A549 (cell line): ENCODE data around the gene DYNC1I1. TPM values are rescaled to one million over a fixed set of nuclear protein-coding genes. Genes with fewer than 3 reads are reported as not detected.

Experiments
- ATAC-seq, 2 experiments: fragments of 200-7000 bp in 1 of 2; fragments of >200 bp in 1 of 2; cut with Nextera tagmentation in 1 of 2; cut with Tn5 transposase in 1 of 2; 3 replicates each; pipeline versions ENCODE4 v1.8.0 to v1.9.1; 2018 to 2020; ENCODE audit warnings: mild to moderate bottlenecking in 1 of 2, moderate library complexity in 1 of 2
- CTCF ChIA-PET: fragments of 300-600 bp; sonication (Branson Sonifier 250); formaldehyde crosslinking; extraction: SDS; loops from one replicate; lab custom pipeline; 2021; ENCODE audit warnings: antibody characterized with exemption, inconsistent platforms; lab: Yijun Ruan, JAX
- POLR2A ChIA-PET: fragments of 350-600 bp; formaldehyde crosslinking; extraction: SDS; loops from one replicate; lab custom pipeline; 2021; ENCODE audit warnings: antibody characterized with exemption, inconsistent platforms; lab: Yijun Ruan, JAX
- DNase-seq, 2 experiments: peaks; one replicate each; pipeline versions ENCODE4 v3.0.0 to v3.0.0-alpha.2; 2011 to 2016; ENCODE audit warnings: low read depth in 1 of 2, low spot score in 1 of 2
- FAIRE-seq: peaks from 2 replicates; lab custom pipeline; 2011; peaks lifted over from hg19 to GRCh38; lab: Jason Lieb, UNC
- H3K27ac ChIP-seq, 2 experiments: fragments of >200 bp; sonication (Bioruptor Twin); formaldehyde crosslinking; 3 replicates each; pipeline ENCODE4 v1.5.1; 2016 to 2017
- H3K4me1 ChIP-seq: fragments of >200 bp; sonication (Bioruptor Twin); formaldehyde crosslinking; 3 replicates; pipeline ENCODE4 v1.6.1; 2016
- H3K4me2 ChIP-seq: fragments of >200 bp; sonication (Bioruptor Twin); formaldehyde crosslinking; 3 replicates; pipeline ENCODE4 v1.6.1; 2016
- H3K4me3 ChIP-seq: fragments of >200 bp; sonication (Bioruptor Twin); formaldehyde crosslinking; 3 replicates; pipeline ENCODE4 v1.5.1; 2016
- H3K9me3 ChIP-seq: fragments of >200 bp; sonication (Bioruptor Twin); formaldehyde crosslinking; 3 replicates; pipeline ENCODE4 v1.6.1; 2016
- CBX8 ChIP-seq: fragments of 200-600 bp; sonication (generic); IDR thresholded peaks from 2 replicates; pipeline ENCODE4 v1.6.1; 2016
- CEBPB ChIP-seq, 2 experiments: fragments of >200 bp in 1 of 2; sonication (Bioruptor Twin) in 1 of 2; formaldehyde crosslinking in 1 of 2; IDR thresholded peaks; 2 replicates each; pipeline ENCODE4 v1.6.1; 2012 to 2016
- CHD2 ChIP-seq: fragments of 150-350 bp; IDR thresholded peaks from 2 replicates; pipeline ENCODE4 v1.6.1; 2014; ENCODE audit warnings: low read length; ENCODE audit not compliant: partially characterized antibody
- CHD4 ChIP-seq: fragments of 200-600 bp; sonication (generic); IDR thresholded peaks from 2 replicates; pipeline ENCODE4 v1.6.1; 2016; ENCODE audit warnings: antibody characterized with exemption, mild to moderate bottlenecking, borderline replicate concordance
- ESRRA ChIP-seq: fragments of 150-350 bp; IDR thresholded peaks from 2 replicates; pipeline ENCODE4 v1.6.1; 2014; ENCODE audit warnings: mild to moderate bottlenecking, low read length, borderline replicate concordance
- FOSB ChIP-seq: fragments of 250-450 bp; sonication (Bioruptor Pico); IDR thresholded peaks from 2 replicates; pipeline ENCODE4 v1.5.0; 2020; ENCODE audit warnings: mild to moderate bottlenecking, moderate library complexity
- FOXS1 ChIP-seq: fragments of 250-450 bp; sonication (Bioruptor Pico); IDR thresholded peaks from 2 replicates; pipeline ENCODE4 v1.5.0; 2020; ENCODE audit warnings: mild to moderate bottlenecking, moderate library complexity
- HOXA7 ChIP-seq: fragments of 250-450 bp; sonication (Bioruptor Pico); IDR thresholded peaks from 2 replicates; pipeline ENCODE4 v1.5.0; 2020; ENCODE audit warnings: mild to moderate bottlenecking, moderate library complexity
- HOXB13 ChIP-seq: fragments of 250-450 bp; sonication (Bioruptor Pico); IDR thresholded peaks from 2 replicates; pipeline ENCODE4 v1.5.0; 2020; ENCODE audit warnings: low read depth, mild to moderate bottlenecking, moderate library complexity
- HOXB5 ChIP-seq: fragments of 250-450 bp; sonication (Bioruptor Pico); IDR thresholded peaks from 2 replicates; pipeline ENCODE4 v1.5.0; 2020; ENCODE audit warnings: mild to moderate bottlenecking, moderate library complexity
- JUN ChIP-seq, 2 experiments: fragments of >200 bp; sonication (Bioruptor Twin); formaldehyde crosslinking; IDR thresholded peaks; 2 replicates in 1 of 2; 3 replicates in 1 of 2; pipeline ENCODE4 v1.6.1; 2016 to 2017
- MAFK ChIP-seq: fragments of 450-650 bp; IDR thresholded peaks from 2 replicates; pipeline ENCODE4 v1.6.1; 2014; ENCODE audit not compliant: partially characterized antibody
- MYC ChIP-seq: IDR thresholded peaks from 2 replicates; pipeline ENCODE4 v1.6.1; 2012; ENCODE audit warnings: mild to moderate bottlenecking, inconsistent platforms, low read length, improper control_type of control experiment, borderline replicate concordance
- NFE2L2 ChIP-seq: fragments of 150-350 bp; conservative IDR thresholded peaks from 2 replicates; pipeline ENCODE4 v1.6.1; 2014; ENCODE audit warnings: low read length
- NR3C1 ChIP-seq: fragments of >200 bp; sonication (Bioruptor Twin); formaldehyde crosslinking; IDR thresholded peaks from 3 replicates; pipeline ENCODE4 v1.6.1; 2017
- POLR2AphosphoS2 ChIP-seq: conservative IDR thresholded peaks from 2 replicates; pipeline ENCODE4 v1.6.1; 2012; ENCODE audit warnings: low read length, improper control_type of control experiment, inconsistent platforms
- RARB ChIP-seq: fragments of 250-450 bp; sonication (Bioruptor Pico); IDR thresholded peaks from 2 replicates; pipeline ENCODE4 v1.8.0; 2021; ENCODE audit warnings: mild to moderate bottlenecking, moderate library complexity
- RFX5 ChIP-seq: fragments of 450-650 bp; IDR thresholded peaks from 2 replicates; pipeline ENCODE4 v1.7.1; 2014; ENCODE audit warnings: antibody characterized with exemption, mild to moderate bottlenecking, moderate library complexity
- SREBF2 ChIP-seq: fragments of 450-650 bp; IDR thresholded peaks from 2 replicates; pipeline ENCODE4 v1.6.1; 2014; ENCODE audit warnings: mild to moderate bottlenecking, moderate library complexity
- ZC3H11A ChIP-seq: fragments of 450-650 bp; IDR thresholded peaks from 2 replicates; pipeline ENCODE4 v1.6.1; 2014; ENCODE audit warnings: antibody characterized with exemption, mild to moderate bottlenecking
- ZSCAN20 ChIP-seq: fragments of 250-450 bp; sonication (Bioruptor Pico); IDR thresholded peaks from 2 replicates; pipeline ENCODE4 v1.8.0; 2022; ENCODE audit warnings: mild to moderate bottlenecking, moderate library complexity
- WGBS: methylation state at CpG from one replicate; pipeline ENCODE4 v1.1.6; 2017; ENCODE audit errors: missing lambda C conversion rate; 5-methylcytosine and 5-hydroxymethylcytosine counted together
- polyA plus RNA-seq, 4 experiments: library from polyadenylated mRNA; depleted of rRNA in 3 of 4; stranded (reverse); fragments of >200 nt; fragmentation: RNase III in 1 of 4; extraction: RNeasy Plus Mini Kit Qiagen cat#74134 plus additional on column Dnase treatment in 1 of 4; gene quantifications; 2 replicates in 3 of 4; 3 replicates in 1 of 4; pipeline ENCODE4 v1.2.3, GENCODE V29; 2011 to 2017
- TF ChIP-seq, protein P1 (sequence below): fragments of >200 bp; sonication (Bioruptor Twin); formaldehyde crosslinking; IDR thresholded peaks from 3 replicates; pipeline ENCODE4 v1.5.1; 2016
- TF ChIP-seq, protein P2 (sequence below): fragments of 250-450 bp; sonication (Bioruptor Pico); IDR thresholded peaks from 2 replicates; pipeline ENCODE4 v1.5.0; 2021; ENCODE audit warnings: mild to moderate bottlenecking, moderate library complexity, borderline replicate concordance
- TF ChIP-seq, protein P3 (sequence below): fragments of >200 bp; sonication (Bioruptor Twin); formaldehyde crosslinking; IDR thresholded peaks from 3 replicates; pipeline ENCODE4 v1.6.1; 2016
- TF ChIP-seq, protein P4 (sequence below): IDR thresholded peaks from 2 replicates; pipeline ENCODE4 v1.6.1; 2012
- TF ChIP-seq, protein P5 (sequence below): fragments of 200-600 bp; sonication (generic); IDR thresholded peaks from 2 replicates; pipeline ENCODE4 v1.6.1; 2016; ENCODE audit warnings: antibody characterized with exemption, mild to moderate bottlenecking, moderate library complexity

DYNC1I1 gene
- polyA plus RNA-seq, 2 of the 4 experiments (the other 2 are of a cell fraction): 0.04 TPM; not detected in 1

DNA sequence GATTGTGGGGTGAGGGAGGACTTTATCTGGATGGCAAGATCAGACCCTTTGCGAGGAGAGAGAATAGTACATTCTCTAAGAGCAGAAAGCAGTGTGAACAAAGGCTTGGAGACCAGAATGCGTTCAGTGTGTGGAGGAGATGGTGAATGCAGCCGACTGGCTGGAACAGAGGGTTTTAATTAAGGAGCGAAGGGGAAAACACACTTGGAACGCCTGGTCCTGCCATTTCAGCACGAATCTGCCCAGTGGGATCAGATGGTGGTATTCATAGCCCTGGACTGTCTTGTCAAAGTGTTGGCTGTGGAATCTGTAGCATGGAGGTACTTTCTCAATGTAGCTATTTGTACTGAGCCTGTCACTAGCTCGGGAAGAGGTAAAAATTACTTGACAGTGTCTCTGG, 288.7 kb downstream of the DYNC1I1 start (continued):
- TF ChIP-seq, protein P1, sequence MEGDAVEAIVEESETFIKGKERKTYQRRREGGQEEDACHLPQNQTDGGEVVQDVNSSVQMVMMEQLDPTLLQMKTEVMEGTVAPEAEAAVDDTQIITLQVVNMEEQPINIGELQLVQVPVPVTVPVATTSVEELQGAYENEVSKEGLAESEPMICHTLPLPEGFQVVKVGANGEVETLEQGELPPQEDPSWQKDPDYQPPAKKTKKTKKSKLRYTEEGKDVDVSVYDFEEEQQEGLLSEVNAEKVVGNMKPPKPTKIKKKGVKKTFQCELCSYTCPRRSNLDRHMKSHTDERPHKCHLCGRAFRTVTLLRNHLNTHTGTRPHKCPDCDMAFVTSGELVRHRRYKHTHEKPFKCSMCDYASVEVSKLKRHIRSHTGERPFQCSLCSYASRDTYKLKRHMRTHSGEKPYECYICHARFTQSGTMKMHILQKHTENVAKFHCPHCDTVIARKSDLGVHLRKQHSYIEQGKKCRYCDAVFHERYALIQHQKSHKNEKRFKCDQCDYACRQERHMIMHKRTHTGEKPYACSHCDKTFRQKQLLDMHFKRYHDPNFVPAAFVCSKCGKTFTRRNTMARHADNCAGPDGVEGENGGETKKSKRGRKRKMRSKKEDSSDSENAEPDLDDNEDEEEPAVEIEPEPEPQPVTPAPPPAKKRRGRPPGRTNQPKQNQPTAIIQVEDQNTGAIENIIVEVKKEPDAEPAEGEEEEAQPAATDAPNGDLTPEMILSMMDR: no peak
- no peak for TF ChIP-seq ZC3H11A
- no peak for TF ChIP-seq ZSCAN20

DNA sequence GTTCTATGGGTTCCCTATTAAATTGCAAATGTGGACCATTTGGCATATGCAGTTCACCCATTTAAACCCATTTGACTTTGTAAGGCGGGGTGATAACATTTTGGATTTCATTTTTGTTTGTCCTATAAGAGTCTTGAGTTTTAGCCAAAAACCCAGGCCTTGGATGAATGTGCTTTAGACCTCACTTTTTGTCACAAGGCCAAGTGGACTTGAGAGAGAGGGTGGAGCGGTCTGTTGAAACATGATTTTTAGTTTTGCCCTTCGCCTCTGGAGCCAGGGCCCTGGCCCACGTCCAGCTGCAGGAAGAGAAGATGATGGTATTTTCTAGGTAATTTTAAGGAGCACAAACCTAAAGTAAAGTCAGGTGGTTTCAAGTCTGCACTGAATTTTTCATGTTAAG, 289.5 kb downstream of the DYNC1I1 start:
- no peaks in the 10 kb centered on the region for H3K4me1 ChIP-seq
- H3K4me3 ChIP-seq: no peak overlapping the region
- no peak for TF ChIP-seq MAFK
- no peak for TF ChIP-seq RFX5
- TF ChIP-seq, protein P2, sequence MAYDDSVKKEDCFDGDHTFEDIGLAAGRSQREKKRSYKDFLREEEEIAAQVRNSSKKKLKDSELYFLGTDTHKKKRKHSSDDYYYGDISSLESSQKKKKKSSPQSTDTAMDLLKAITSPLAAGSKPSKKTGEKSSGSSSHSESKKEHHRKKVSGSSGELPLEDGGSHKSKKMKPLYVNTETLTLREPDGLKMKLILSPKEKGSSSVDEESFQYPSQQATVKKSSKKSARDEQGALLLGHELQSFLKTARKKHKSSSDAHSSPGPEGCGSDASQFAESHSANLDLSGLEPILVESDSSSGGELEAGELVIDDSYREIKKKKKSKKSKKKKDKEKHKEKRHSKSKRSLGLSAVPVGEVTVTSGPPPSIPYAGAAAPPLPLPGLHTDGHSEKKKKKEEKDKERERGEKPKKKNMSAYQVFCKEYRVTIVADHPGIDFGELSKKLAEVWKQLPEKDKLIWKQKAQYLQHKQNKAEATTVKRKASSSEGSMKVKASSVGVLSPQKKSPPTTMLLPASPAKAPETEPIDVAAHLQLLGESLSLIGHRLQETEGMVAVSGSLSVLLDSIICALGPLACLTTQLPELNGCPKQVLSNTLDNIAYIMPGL (CRISPR knock-in tag): no peak
- no peak for TF ChIP-seq CBX8
- no peak for TF ChIP-seq POLR2AphosphoS2
- no peak for TF ChIP-seq FOXS1
- no peak for TF ChIP-seq JUN (IDR thresholded peaks at IDR 0.05)
- TF ChIP-seq CHD2: no peak
- TF ChIP-seq, protein P3, sequence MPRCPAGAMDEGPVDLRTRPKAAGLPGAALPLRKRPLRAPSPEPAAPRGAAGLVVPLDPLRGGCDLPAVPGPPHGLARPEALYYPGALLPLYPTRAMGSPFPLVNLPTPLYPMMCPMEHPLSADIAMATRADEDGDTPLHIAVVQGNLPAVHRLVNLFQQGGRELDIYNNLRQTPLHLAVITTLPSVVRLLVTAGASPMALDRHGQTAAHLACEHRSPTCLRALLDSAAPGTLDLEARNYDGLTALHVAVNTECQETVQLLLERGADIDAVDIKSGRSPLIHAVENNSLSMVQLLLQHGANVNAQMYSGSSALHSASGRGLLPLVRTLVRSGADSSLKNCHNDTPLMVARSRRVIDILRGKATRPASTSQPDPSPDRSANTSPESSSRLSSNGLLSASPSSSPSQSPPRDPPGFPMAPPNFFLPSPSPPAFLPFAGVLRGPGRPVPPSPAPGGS: no peak
- TF ChIP-seq MYC: no peak
- no peak for TF ChIP-seq HOXB5 (CRISPR knock-in tag)
- TF ChIP-seq HOXB13 (CRISPR knock-in tag): no peak
- TF ChIP-seq RARB (CRISPR knock-in tag): no peak
- no peak for TF ChIP-seq CHD4
- no peak for TF ChIP-seq NFE2L2
- no peak for TF ChIP-seq SREBF2
- TF ChIP-seq, all 56 proteins: peak for 0
- WGBS: 6% methylated on average over 4 of the region's 4 CpGs
- no peak overlapping the region for H3K4me2 ChIP-seq
- ATAC-seq: no peak
- POLR2A ChIA-PET: no interaction called here
- FAIRE-seq: no peak
- H3K9me3 ChIP-seq: no peaks in the 10 kb centered on the region
- no peak overlapping the region for H3K27ac ChIP-seq
- no peak for DNase-seq
- CTCF ChIA-PET: no interaction called here

DNA sequence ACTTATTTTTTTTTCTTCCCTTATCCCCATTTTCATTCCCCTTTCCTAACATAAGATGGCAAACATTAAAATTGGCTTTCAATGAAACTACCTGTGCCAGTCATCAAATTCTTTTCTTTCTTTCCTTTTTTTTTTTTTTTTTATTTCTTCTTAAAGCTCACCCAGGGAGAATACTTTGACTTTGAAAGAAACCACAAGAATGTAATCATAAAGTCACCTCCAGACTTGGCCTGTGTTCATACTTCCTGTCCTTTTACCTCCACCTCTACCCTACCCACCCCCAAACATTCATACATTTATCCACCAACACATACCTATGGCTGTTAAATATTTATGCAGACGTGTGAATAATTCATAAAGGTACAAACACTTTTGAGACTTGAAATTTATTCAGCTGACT, 295.0 kb downstream of the DYNC1I1 start:
- ChIA-PET POLR2A (no interaction called here), CTCF (interaction anchor here (1.2 kb wide), 2 partner anchors 9 to 15 kb away, joined by 3 read pairs; no protein-coding TSS in a partner anchor)
- no peak for DNase-seq
- no peak overlapping the region for H3K27ac ChIP-seq
- H3K4me1 ChIP-seq: no peaks in the 10 kb centered on the region
- no peaks in the 10 kb centered on the region for H3K9me3 ChIP-seq
- ATAC-seq: no peak
- H3K4me2 ChIP-seq: no peak overlapping the region
- WGBS: 5% methylated on average over 1 of the region's 1 CpG
- FAIRE-seq: no peak
- no peak overlapping the region for H3K4me3 ChIP-seq
- TF ChIP-seq, protein P1: no peak
- TF ChIP-seq HOXA7 (CRISPR knock-in tag): no peak
- no peak for TF ChIP-seq NR3C1
- TF ChIP-seq CEBPB (IDR thresholded peaks at IDR 0.05): no peak
- no peak for TF ChIP-seq NFE2L2
- no peak for TF ChIP-seq HOXB13 (CRISPR knock-in tag)
- TF ChIP-seq, protein P4, sequence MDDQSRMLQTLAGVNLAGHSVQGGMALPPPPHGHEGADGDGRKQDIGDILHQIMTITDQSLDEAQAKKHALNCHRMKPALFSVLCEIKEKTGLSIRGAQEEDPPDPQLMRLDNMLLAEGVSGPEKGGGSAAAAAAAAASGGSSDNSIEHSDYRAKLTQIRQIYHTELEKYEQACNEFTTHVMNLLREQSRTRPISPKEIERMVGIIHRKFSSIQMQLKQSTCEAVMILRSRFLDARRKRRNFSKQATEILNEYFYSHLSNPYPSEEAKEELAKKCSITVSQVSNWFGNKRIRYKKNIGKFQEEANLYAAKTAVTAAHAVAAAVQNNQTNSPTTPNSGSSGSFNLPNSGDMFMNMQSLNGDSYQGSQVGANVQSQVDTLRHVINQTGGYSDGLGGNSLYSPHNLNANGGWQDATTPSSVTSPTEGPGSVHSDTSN: no peak
- TF ChIP-seq FOSB: no peak
- no peak for TF ChIP-seq ESRRA
- TF ChIP-seq, protein P5, sequence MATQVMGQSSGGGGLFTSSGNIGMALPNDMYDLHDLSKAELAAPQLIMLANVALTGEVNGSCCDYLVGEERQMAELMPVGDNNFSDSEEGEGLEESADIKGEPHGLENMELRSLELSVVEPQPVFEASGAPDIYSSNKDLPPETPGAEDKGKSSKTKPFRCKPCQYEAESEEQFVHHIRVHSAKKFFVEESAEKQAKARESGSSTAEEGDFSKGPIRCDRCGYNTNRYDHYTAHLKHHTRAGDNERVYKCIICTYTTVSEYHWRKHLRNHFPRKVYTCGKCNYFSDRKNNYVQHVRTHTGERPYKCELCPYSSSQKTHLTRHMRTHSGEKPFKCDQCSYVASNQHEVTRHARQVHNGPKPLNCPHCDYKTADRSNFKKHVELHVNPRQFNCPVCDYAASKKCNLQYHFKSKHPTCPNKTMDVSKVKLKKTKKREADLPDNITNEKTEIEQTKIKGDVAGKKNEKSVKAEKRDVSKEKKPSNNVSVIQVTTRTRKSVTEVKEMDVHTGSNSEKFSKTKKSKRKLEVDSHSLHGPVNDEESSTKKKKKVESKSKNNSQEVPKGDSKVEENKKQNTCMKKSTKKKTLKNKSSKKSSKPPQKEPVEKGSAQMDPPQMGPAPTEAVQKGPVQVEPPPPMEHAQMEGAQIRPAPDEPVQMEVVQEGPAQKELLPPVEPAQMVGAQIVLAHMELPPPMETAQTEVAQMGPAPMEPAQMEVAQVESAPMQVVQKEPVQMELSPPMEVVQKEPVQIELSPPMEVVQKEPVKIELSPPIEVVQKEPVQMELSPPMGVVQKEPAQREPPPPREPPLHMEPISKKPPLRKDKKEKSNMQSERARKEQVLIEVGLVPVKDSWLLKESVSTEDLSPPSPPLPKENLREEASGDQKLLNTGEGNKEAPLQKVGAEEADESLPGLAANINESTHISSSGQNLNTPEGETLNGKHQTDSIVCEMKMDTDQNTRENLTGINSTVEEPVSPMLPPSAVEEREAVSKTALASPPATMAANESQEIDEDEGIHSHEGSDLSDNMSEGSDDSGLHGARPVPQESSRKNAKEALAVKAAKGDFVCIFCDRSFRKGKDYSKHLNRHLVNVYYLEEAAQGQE: no peak
